Activated CD4-positive, alpha-beta T cell treated with anti-CD3 and anti-CD28 coated beads for 1 hour (primary cell): ENCODE data around the gene FXYD6.
A peak's percentile ranks its signal among the peaks of the same experiment; 100 is the strongest.

ENCODE experiments used
- DNase-seq: peaks from one replicate; pipeline ENCODE4 v3.0.0-alpha.2; 2020

FXYD6 gene

GRCh38 chr11:117840881-117841550, 35.4 kb downstream of the FXYD6 start:
- peak; percentile 4 for DNase-seq

- peak; percentile 1 for DNase-seq
These were observed 36.3 kb downstream of the FXYD6 start for GRCh38 chr11:117839936-117840813.

DNA sequence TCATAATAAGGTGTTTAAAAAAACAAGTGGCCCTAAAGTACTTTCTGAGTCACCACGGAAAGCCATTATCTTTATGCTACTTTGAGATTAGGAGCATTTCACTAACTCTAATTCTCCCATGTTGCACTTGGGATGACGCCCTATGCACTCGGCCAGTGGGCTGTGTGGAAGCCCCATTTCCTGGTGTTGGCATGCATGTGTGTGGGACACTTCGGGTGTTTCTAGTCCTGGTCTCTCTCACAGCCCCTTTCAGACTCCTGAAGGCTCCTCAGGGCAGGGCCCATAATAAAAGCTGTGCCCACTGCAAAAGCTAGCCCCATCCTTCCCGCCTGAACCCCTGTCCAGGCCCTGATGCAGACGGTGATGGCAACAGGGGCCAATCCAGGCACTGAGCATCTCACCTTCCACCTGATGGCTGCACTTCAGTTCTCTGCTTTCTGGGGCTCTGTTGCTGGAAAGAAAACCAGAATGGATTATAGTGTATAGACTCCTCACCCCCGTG, 37.0 kb downstream of the FXYD6 start:
- peak; percentile 3 for DNase-seq

GRCh38 chr11:117838901-117839300, 37.6 kb downstream of the FXYD6 start:
- no peak for DNase-seq

GRCh38 chr11:117837791-117838190, 38.7 kb downstream of the FXYD6 start:
- DNase-seq, result no peak

DNA sequence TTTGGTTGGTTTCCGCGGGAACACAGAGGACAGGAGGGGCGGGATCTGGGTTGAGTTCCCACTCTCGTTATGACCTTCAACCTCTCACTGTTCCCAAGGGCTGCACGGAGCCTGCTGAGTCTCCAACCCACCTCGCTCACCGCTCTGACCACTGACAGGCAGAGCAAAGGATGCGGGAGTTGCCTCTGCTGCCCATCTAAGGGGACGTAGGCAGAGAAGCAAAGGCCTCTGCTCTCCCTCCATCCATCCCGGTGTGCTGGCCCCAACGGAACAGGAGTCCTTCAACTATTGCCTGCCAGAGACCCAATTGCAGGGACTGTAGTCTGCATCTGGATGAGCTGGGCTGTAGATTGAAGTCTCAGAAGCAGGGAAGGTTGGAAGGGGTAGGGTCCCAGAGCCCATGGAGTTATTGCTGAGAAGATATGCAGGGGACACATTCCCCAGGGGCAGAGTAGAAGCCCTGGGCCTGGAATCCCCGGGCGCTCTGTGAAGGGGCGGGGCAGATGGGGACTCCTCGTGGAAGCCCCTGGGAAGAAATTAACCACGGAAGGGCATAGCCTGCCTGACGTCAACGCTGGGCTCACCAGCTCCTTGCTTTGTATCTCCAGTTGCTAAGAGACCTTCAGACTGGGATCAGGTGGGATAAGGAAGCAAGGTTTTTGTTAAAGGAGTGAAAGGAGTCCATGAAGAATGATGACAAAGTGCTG, 39.2 kb downstream of the FXYD6 start:
- no peak for DNase-seq

GRCh38 chr11:117836077-117836960, 40.1 kb downstream of the FXYD6 start:
- no peak for DNase-seq

DNA sequence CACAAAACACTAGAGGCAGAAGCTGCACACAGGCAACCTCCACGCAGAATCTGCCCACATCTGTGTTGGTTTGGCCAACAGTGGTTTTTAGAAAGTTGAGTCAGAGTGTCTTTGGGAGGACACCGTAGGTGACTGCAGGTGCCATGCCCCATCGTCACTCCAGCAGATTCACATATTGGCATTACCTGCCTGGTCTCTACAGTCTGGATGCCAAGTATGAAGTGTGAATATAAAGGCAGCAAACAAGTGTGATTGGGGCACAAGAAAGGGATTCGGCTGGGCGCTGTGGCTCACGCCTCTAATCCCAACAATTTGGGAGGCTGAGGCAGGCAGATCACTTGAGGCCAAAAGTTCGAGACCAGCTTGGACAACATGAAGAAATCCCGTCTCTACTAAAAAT, 40.9 kb downstream of the FXYD6 start:
- DNase-seq, result no peak

DNA sequence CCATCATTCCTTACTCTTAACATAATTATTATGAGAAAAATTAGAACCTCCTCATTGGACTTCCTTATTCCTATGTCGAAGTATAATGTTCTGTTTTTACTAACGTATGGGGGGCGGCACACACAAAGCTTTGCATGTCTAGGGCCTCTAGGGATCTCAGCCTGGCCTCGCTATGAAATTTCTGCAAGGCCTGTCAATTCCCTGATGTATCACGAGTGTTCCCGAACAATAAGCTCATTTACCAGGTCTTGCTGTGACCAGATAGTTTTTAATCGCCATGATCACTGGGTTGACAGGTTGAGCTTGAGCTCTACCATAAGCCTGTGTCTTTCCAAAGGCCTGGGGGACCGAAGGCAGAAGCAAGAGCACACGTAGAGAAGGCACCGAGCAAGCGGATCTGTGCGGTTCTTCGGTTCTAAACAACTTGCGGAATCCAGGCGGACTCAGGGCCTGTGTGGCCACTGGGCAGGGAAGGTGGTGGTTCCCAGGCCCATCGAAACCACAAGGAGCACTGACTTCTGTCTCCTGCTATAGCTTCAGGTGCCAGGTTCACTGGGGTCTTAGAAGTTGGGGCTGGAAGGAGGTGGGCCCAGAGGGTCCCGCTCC, 41.5 kb downstream of the FXYD6 start:
- no peak for DNase-seq

GRCh38 chr11:117834068-117834810, 42.2 kb downstream of the FXYD6 start:
- no peak for DNase-seq

GRCh38 chr11:117833401-117833891, 43.0 kb downstream of the FXYD6 start:
- DNase-seq, result no peak

DNA sequence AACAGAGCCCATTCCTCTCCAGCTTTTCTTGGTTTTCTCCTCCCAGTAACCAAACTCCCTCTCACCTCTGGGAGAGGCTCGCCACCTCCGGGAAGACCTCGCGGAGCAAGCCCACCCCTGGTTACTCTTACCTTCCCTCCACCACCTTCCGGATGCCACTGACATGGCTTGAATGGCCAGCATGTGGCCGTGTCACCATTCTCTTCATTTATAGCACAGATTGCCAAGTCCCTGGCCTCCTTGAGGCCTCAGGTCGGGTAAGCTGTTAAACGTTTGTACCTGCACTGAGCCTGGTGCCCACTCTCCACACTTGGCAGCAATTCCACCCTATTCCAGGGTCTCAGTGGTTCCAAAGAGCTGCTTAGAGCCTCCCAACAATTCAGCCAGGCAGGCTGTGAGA, 43.9 kb downstream of the FXYD6 start:
- DNase-seq, result no peak

- no peak for DNase-seq
These were observed 44.6 kb downstream of the FXYD6 start for GRCh38 chr11:117831661-117832415.

DNA sequence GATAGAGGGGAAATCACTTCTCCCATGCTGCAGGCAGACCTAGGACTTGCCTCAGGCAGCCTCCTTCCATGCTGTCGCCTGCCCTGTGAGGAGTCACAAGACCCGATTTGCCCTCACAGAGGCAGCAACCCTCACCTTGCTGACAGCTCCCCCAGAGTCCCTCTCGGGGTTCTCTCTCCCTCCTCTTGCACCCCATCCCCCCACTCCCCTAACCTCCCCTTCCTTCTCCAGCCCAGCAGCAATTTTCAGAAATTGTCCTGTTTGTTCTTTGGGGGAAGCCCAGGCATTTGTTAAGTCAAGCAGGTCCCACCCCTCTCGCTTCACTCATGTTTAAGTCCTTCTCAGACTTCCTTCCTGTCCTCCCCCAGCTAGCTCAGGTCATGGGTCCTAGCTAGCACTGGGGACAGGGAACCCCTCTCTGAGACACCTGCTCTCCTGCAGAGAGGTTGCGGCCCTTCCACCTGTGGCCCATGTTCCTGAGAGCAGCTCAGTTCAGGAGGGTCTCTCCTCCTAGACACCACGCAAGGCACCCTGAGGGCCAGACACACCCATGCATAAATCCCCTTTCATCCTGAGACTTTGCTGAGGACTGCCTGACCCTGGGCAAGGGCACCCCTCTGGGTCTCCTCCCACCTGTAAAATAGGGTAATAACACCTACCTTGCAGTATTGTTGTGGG, 45.6 kb downstream of the FXYD6 start:
- peak; percentile 6 for DNase-seq

GRCh38 chr11:117830072-117830471, 46.4 kb downstream of the FXYD6 start:
- DNase-seq, result peak; percentile 7

DNA sequence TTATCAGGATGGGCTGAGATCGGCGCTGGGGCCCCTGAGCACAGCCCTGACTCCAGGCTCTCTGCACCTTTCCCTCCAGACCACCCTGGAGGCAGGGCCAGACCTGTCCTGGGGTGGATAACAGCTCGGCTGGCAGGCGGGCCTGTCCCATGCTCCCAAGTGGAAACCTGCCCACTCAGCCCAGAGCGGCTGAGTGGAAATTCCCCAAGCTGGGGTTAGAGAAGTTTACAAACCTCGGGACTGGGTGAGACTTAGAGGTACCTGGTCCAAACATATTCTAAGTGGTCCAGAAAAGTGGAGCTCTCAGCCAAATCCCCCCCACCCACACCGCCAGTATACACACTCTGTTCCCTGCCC, 47.1 kb downstream of the FXYD6 start:
- DNase-seq, result peak; percentile 7

DNA sequence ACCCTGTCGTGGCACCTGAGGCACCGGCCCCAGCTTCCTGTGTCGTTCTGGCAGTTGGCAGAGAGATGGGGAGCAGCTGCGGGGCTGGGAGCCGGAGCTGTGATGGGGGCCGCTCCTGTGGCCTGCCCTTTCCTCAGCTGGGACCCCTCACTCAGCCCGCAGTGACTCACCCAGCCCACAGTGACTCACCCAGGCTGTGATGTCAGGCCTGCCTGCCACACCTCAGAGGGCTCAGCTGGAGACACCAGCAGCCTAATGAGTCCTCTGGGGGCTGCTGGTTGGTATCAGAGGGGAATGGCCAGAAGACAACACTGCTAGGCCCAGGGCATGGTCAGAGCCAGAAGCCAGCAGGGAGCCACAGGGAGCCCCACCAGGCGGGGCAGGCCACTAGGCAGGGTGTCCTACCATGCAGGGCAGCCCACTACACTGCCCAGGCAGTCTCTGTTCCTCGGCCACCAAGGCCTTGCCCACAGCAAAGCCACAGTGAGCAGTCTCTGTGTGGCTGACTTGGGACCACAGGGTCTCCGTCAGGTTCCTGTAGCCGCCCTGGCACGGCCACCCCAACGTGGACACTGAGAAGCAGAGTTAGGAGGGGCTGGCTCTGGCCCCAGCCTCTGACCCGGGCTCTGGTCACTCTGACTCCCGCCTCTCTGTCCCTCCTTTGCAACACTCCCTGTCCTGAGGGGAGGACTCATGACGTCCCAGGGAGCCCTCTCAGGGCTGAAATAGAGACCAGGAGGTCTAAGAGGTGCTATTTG, 47.7 kb downstream of the FXYD6 start:
- DNase-seq, result peak; percentile 84

DNA sequence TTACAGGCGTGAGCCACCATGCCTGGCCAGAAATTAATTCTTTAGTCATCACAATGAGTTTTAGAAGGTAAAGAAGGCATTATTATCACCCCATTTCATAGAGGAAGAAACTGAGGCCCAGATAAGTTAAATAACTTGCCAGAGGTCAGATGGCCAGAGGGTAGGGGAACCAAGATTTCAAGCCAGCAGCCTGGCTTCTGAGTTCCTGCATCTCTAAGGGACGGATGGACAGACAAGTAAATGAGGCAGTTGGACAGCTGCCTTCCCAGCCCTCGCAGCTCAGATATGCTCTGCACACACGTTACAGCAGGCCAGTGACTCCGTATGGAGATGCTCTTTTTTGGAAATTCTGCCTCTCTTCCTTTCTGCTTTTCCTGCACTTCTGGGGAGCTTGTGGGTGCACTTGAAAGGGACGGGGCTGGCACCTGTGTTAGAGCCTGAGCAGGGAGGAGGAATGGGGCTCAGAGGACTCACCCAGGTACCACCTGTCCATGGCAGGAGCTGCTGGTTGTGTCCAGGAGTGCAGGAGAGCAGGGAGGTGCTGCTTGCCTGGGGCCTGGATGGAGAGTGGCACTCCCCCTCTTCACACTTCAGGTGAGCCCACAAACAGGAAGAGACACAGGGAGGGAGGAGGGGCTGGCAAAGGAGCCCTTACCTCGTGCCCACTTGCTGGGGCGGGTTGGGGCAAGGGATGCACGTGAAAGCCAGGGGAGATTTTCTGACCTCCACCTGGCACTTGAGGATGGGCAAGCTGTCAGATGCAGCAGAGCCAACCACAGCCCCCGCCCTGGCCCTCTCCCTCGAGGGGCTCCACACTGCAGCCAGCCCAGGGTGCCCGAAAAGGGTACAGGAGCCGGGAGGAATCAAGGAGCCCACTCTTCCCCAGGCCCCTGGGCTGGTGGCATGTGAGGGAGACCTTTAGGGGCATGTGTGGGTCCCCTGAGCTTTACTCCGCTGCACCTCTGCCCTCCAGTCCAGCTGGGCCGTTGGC, 48.6 kb downstream of the FXYD6 start:
- DNase-seq, result peak; percentile 13
